GM12874 (cell line): ENCODE measurements around the gene POMGNT1.

Source experiments
- TF ChIP-seq, protein P1 (sequence below): IDR thresholded peaks from 2 replicates; pipeline ENCODE4 v1.5.1; 2011; ENCODE audit warnings: low read depth, mild to moderate bottlenecking, control low read depth, low read length, moderate library complexity; ENCODE audit not compliant: insufficient read depth

The POMGNT1 gene

DNA sequence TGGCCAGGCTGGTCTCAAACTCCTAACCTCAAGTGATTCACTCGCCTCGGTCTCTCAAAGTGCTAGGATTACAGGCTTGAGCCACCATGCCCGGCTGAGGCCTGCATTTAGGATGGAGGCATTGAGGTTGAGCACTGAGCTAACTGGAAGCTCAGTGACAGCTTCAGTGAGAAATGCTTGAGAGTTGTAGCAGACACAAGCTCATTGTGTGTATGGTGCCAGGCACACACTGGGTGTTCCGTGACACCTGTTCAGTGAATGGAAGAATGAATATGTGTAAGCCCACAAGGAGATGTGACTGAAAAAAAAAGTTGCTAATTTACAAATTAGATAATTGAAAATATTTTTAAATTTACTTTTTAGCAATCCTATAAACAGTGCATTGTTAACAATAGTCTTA, 26.7 kb upstream of the POMGNT1 start:
- TF ChIP-seq, protein P1, sequence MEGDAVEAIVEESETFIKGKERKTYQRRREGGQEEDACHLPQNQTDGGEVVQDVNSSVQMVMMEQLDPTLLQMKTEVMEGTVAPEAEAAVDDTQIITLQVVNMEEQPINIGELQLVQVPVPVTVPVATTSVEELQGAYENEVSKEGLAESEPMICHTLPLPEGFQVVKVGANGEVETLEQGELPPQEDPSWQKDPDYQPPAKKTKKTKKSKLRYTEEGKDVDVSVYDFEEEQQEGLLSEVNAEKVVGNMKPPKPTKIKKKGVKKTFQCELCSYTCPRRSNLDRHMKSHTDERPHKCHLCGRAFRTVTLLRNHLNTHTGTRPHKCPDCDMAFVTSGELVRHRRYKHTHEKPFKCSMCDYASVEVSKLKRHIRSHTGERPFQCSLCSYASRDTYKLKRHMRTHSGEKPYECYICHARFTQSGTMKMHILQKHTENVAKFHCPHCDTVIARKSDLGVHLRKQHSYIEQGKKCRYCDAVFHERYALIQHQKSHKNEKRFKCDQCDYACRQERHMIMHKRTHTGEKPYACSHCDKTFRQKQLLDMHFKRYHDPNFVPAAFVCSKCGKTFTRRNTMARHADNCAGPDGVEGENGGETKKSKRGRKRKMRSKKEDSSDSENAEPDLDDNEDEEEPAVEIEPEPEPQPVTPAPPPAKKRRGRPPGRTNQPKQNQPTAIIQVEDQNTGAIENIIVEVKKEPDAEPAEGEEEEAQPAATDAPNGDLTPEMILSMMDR = no peak

- TF ChIP-seq, protein P1 = peak; percentile 89
Measured at GRCh38 chr1:46223472-46223943, 25.3 kb upstream of the POMGNT1 start.

DNA sequence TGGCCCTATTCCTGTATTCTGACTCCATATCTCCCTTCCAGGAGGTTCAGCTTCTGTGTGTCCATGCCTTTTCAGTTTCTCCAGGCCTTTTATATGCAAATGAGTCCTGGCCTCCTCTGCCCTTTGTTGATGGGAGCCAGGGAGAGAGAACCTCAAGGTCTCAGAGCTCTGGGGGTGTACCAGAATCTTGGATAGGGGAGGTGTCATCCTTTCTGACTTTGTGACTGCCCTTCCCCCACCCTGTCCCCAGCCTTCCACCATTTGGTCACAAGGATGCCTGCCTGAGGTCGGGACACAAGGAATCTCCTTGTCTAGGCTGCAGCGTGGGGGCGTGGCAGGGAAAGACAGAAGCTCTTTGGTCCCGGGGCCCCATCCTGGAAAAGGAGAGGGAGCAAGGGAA, 23.5 kb upstream of the POMGNT1 start:
- TF ChIP-seq, protein P1 = no peak

- TF ChIP-seq, protein P1 = no peak
Measured at GRCh38 chr1:46220808-46221207, 22.6 kb upstream of the POMGNT1 start.

- TF ChIP-seq, protein P1 = no peak
Measured at GRCh38 chr1:46219551-46220520, 21.6 kb upstream of the POMGNT1 start.

DNA sequence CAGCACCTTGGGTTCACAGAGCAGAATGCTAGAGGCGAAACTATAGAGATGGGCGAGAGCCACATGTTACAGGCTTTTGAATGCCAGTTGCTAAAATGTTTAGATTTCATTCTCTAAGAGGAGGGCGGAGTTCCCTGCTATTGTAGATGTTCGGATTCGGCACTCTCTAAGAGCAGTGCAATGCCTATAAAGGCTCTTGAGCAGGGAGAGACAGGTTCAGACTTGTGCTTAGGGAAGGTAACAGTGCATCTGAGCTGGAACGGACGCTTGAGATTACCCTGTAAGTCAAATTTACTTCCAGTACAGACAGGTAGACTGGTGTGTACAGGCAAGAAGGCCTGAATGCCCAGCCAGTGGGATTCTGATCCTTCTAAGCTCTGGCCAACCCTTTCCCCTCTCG, 20.2 kb upstream of the POMGNT1 start:
- TF ChIP-seq, protein P1 = no peak

DNA sequence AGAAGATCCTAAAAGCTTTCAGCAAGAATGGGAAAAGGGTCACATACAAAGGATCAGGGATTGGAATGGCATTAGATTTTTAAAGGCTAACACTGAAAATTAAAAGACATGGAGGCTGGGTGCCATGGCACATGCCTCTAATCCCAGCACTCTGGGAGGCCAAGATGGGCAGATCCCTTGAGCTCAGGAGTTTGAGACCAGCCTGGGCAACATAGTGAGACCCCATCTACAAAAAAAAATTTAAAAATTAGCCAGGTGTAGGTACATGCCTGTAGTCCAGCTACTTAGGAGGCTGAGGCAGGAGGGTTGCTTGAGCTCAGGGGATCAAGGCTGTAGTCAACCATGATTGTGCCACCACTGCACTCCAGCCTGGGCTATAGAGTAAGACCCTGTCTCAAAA, 17.3 kb upstream of the POMGNT1 start:
- TF ChIP-seq, protein P1 = no peak
